GM12878 (cell line): Measurements from ENCODE around the gene COX6B1.

Experiments used
- CTCF ChIP-seq, 3 experiments: IDR thresholded peaks in 2 of 3; conservative IDR thresholded peaks in 1 of 3; 2 replicates each; pipeline ENCODE4 v1.5.1; 2011; ENCODE audit warnings: low read depth in 3 of 3, low read length in 3 of 3, mild to moderate bottlenecking in 3 of 3, control low read depth in 2 of 3, moderate library complexity in 2 of 3, inconsistent platforms in 1 of 3, mixed read lengths in 1 of 3; ENCODE audit not compliant: control insufficient read depth in 2 of 3, insufficient read depth in 1 of 3; ENCODE audit errors: extremely low read depth in 1 of 3
- TARDBP ChIP-seq: IDR thresholded peaks from 2 replicates; pipeline ENCODE4 v1.6.1; 2016; ENCODE audit warnings: borderline replicate concordance
- TF ChIP-seq, protein P1 (sequence below): IDR thresholded peaks from 2 replicates; pipeline ENCODE4 v1.6.1; 2011; ENCODE audit warnings: borderline replicate concordance, low read depth, mild to moderate bottlenecking, moderate library complexity, mixed read lengths, low read length; ENCODE audit not compliant: insufficient read depth; ENCODE audit errors: extremely low read length

DNA sequence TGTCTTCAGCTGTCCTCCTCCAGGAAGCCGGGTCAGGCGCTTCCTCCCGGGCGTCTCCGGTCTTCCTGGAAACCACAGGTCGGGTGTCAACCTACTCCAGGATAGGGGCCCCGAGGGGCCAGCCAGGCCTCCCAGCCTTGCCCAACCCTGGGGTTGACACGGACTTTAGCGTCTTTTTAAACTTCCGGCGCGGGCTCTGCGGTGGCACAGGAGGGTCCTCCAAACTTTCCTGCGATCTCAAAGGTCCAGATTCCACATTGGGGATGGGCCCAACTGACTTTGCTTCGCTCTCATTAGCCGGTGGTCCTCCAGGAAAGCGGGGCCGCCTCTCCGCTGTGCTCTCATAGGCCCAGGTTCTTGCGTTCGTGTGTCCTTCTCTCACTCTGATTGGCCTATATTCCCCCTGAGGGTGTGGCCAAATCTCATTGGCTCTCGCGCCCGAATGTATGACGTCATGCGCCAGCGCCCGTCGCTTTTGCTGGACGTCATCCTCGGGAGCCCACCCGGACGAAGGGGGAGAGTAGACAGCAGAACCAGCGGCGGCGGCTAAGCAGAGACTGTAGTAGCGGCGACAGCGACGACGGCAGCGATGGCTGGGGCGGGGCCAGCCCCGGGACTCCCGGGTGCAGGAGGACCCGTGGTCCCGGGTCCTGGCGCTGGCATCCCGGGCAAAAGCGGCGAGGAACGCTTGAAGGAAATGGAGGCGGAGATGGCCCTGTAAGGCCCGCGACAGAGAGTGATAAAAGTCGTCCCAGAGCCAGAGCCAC lies 19.4 kb upstream of the COX6B1 start, which contains the start of gene RBM42:
- no peak for TF ChIP-seq CTCF (IDR thresholded peaks at IDR 0.05 in 2 of 3, conservative IDR thresholded peaks at IDR 0.05 in 1 of 3; ENCODE audit: control insufficient read depth in 2 of 3, extremely low read depth in 1 of 3, insufficient read depth in 1 of 3, low read depth in 3 of 3, low read length in 3 of 3)
- TF ChIP-seq, protein P1, sequence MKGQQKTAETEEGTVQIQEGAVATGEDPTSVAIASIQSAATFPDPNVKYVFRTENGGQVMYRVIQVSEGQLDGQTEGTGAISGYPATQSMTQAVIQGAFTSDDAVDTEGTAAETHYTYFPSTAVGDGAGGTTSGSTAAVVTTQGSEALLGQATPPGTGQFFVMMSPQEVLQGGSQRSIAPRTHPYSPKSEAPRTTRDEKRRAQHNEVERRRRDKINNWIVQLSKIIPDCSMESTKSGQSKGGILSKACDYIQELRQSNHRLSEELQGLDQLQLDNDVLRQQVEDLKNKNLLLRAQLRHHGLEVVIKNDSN: no peak
- TF ChIP-seq TARDBP: peak; percentile 84; the same call in 1 of the 2 replicates
